Lower leg skin (tissue), 4 donors: Measurements from ENCODE around the gene BAIAP2. TPM values are rescaled to one million over a fixed set of nuclear protein-coding genes. Genes with fewer than 3 reads are reported as not detected.

Experiments
- DNase-seq, 2 donors: peaks; one replicate each; pipeline ENCODE4 v3.0.0-alpha.2; 2019; ENCODE audit warnings: low spot score in 2 of 2
- H3K4me3 ChIP-seq: fragments of 200-600 bp; sonication (generic); 2 replicates; pipeline ENCODE4 v1.5.1; 2017; ENCODE audit warnings: mild to moderate bottlenecking, low read depth; ENCODE audit not compliant: poor library complexity, severe bottlenecking
- CTCF ChIP-seq, 3 donors: fragments of 450-650 bp; IDR thresholded peaks; one replicate each; pipeline ENCODE4 v1.5.1; 2016; ENCODE audit warnings: antibody characterized with exemption in 3 of 3, mild to moderate bottlenecking in 3 of 3, moderate library complexity in 2 of 3
- POLR2A ChIP-seq, 2 donors: fragments of 450-650 bp; IDR thresholded peaks; one replicate each; pipeline ENCODE4 v1.6.1; 2016 to 2017; ENCODE audit warnings: antibody characterized with exemption in 2 of 2, mild to moderate bottlenecking in 1 of 2, moderate library complexity in 1 of 2
- WGBS, 2 donors: methylation state at CpG; one replicate each; pipeline ENCODE4 v1.1.5; 2018; 5-methylcytosine and 5-hydroxymethylcytosine counted together
- intact Hi-C: fragments of 100-400 bp; cut with DNase I; formaldehyde crosslinking; loops from one replicate; pipeline ENCODE4 v1.15.0; 2023; ENCODE audit warnings: low total_unique reads
- total RNA-seq, 4 donors: library from RNA; depleted of rRNA; stranded (reverse); fragments of >200 nt; gene quantifications; one replicate each; pipeline ENCODE4 v1.1.0, GENCODE V29; 2016

The BAIAP2 gene
- total RNA-seq, 4 donors from 2014 or later: 190 to 308 (median 224) TPM

GRCh38 chr17:81045590-81046095 lies 10.7 kb downstream of the BAIAP2 start:
- H3K4me3 ChIP-seq: no peak overlapping the region
- TF ChIP-seq CTCF (IDR thresholded peaks at IDR 0.05) (no peak), POLR2A (IDR thresholded peaks at IDR 0.05) (no peak)
- no peak for DNase-seq
- intact Hi-C loops: no loop called here
- 58 to 82% methylated on average over 2 to 9 of the region's 9 CpGs for WGBS, 2 donors

GRCh38 chr17:81046132-81046769 lies 11.3 kb downstream of the BAIAP2 start:
- WGBS, 2 donors: 90 to 92% methylated on average over 17 of the region's 17 CpGs
- TF ChIP-seq POLR2A (IDR thresholded peaks at IDR 0.05) (no peak), CTCF (IDR thresholded peaks at IDR 0.05) (no peak)
- intact Hi-C loops: no loop called here
- no peak overlapping the region for H3K4me3 ChIP-seq
- DNase-seq: no peak

- DNase-seq: no peak
- WGBS, 2 donors: 84 to 87% methylated on average over 18 of the region's 18 CpGs
- no peak overlapping the region for H3K4me3 ChIP-seq
- intact Hi-C loops: no loop called here
- TF ChIP-seq POLR2A (IDR thresholded peaks at IDR 0.05) (no peak), CTCF (IDR thresholded peaks at IDR 0.05) (no peak)
Observed at GRCh38 chr17:81046770-81047359, 11.9 kb downstream of the BAIAP2 start.

GRCh38 chr17:81048827-81049371 lies 13.9 kb downstream of the BAIAP2 start:
- 87 to 94% methylated on average over 19 to 21 of the region's 28 CpGs for WGBS, 2 donors
- DNase-seq: no peak
- intact Hi-C loops: no loop called here

GRCh38 chr17:81049372-81049911 lies 14.5 kb downstream of the BAIAP2 start:
- no peak overlapping the region for H3K4me3 ChIP-seq
- DNase-seq: no peak
- intact Hi-C loops: no loop called here
- TF ChIP-seq CTCF (IDR thresholded peaks at IDR 0.05) (no peak), POLR2A (IDR thresholded peaks at IDR 0.05) (no peak)
- 56% methylated on average over 17 of the region's 17 CpGs for WGBS, 2 donors

More at GRCh38 chr17:81048827-81049371, 13.9 kb downstream of the BAIAP2 start:
- TF ChIP-seq CTCF (IDR thresholded peaks at IDR 0.05) (no peak), POLR2A (IDR thresholded peaks at IDR 0.05) (no peak)
- no peak overlapping the region for H3K4me3 ChIP-seq
